Omental fat pad (tissue), 4 donors: ENCODE results near the gene PCDHA3. TPM values are rescaled to one million over a fixed set of nuclear protein-coding genes. Genes with fewer than 3 reads are reported as not detected.
A peak's percentile ranks its signal among the peaks of the same experiment; 100 is the strongest.
"Not testable (repeated sequence)": the region's sequence is repeated elsewhere in the genome, so short reads cannot be mapped to it uniquely, and the experiment has no call there.

Experiments
- ATAC-seq: fragments of 150-250 bp; one replicate; pipeline ENCODE4 v1.9.1; 2016; ENCODE audit warnings: mild to moderate bottlenecking, moderate library complexity; ENCODE audit not compliant: low FRiP score
- DNase-seq: peaks from one replicate; pipeline ENCODE4 v3.0.0-alpha.2; 2019; ENCODE audit warnings: low spot score
- CTCF ChIP-seq, 3 donors: fragments of 450-650 bp; IDR thresholded peaks; one replicate each; pipeline ENCODE4 v1.5.1; 2016 to 2017; ENCODE audit warnings: antibody characterized with exemption in 3 of 3, mild to moderate bottlenecking in 3 of 3, moderate library complexity in 2 of 3
- total RNA-seq, 4 donors: library from RNA; depleted of rRNA; stranded (reverse); fragments of >200 nt; gene quantifications; one replicate each; pipeline ENCODE4 v1.1.0, GENCODE V29; 2016

The PCDHA3 gene
- total RNA-seq, 4 donors from 2014 or later, result 0.25 to 3.1 (median 0.56) TPM

- TF ChIP-seq CTCF (IDR thresholded peaks at IDR 0.05), result no peak
- DNase-seq (no peak), ATAC-seq (no peak)
Observed at GRCh38 chr5:140840978-140841962, 40.4 kb downstream of the PCDHA3 start, which contains the start of gene PCDHA8. Gene PCDHA8 (plus strand): TSS chr5:140841187. CDS start chr5:140841322, 135 bp downstream.

GRCh38 chr5:140842798-140843733 lies 42.2 kb downstream of the PCDHA3 start:
- no peak for DNase-seq
- no peak for ATAC-seq
- TF ChIP-seq CTCF (IDR thresholded peaks at IDR 0.05), result no peak

GRCh38 chr5:140848139-140849102 lies 47.6 kb downstream of the PCDHA3 start, which contains the start of gene PCDHA9:
Gene PCDHA9 (plus strand): TSS chr5:140848382. CDS start chr5:140848496, 114 bp downstream.
- DNase-seq, ATAC-seq: not testable (repeated sequence)

GRCh38 chr5:140849831-140850634 lies 49.2 kb downstream of the PCDHA3 start:
- not testable (repeated sequence) for DNase-seq
- ATAC-seq, result peak; percentile 19

Other genes starting within 250 kb of the PCDHA3 start
- gene SRA1, start 243.6 kb upstream of the PCDHA3 start, total RNA-seq, result 10 to 100 TPM; 18.1 to 44.2 (median 24.3) TPM
- gene APBB3, start 236.5 kb upstream of the PCDHA3 start, total RNA-seq, result 10 to 100 TPM; 13.5 to 55.9 (median 33.2) TPM
- 10 to 100 TPM; 25.1 to 55.1 (median 38.1) TPM for gene SLC35A4, start 236.2 kb upstream of the PCDHA3 start, total RNA-seq
- gene CD14, start 167.9 kb upstream of the PCDHA3 start, total RNA-seq, result 100 to 1,000 TPM; 129 to 173 (median 158) TPM
- gene TMCO6, start 161.6 kb upstream of the PCDHA3 start, total RNA-seq, result 10 to 100 TPM; 18.7 to 96.9 (median 29.8) TPM
- gene NDUFA2, start 153.4 kb upstream of the PCDHA3 start, total RNA-seq, result 10 to 100 TPM; 39.3 to 79.3 (median 62.2) TPM
- 100 to 1,000 TPM in 2 of 4 donors, 10 to 100 TPM in 2; 76.0 to 129 (median 105) TPM for gene IK, start 153.2 kb upstream of the PCDHA3 start, total RNA-seq
- gene WDR55, start 136.2 kb upstream of the PCDHA3 start, total RNA-seq, result 10 to 100 TPM; 21.2 to 29.9 (median 25.2) TPM
- gene DND1, start 127.5 kb upstream of the PCDHA3 start, total RNA-seq, result 1 to 10 TPM in 2 of 4 donors, under 1 TPM in 2; 0.84 to 2.5 (median 1.3) TPM
- gene HARS1, start 109.7 kb upstream of the PCDHA3 start, total RNA-seq, result 10 to 100 TPM; 49.6 to 76.6 (median 58.8) TPM
- 10 to 100 TPM; 11.9 to 30.9 (median 20.6) TPM for gene HARS2, start 109.6 kb upstream of the PCDHA3 start, total RNA-seq
- 10 to 100 TPM; 38.3 to 49.6 (median 47.0) TPM for gene ZMAT2, start 100.6 kb upstream of the PCDHA3 start, total RNA-seq
- gene PCDHA1, start 14.9 kb upstream of the PCDHA3 start, total RNA-seq, result not detected
- under 1 TPM in 3 of 4 donors, not detected in 1; 0.12 to 0.93 (median 0.47) TPM for gene PCDHA2, start 6.2 kb upstream of the PCDHA3 start, total RNA-seq
- gene PCDHA4, start 6.0 kb downstream of the PCDHA3 start, total RNA-seq, result 1 to 10 TPM in 3 of 4 donors, under 1 TPM in 1; 0.60 to 1.5 (median 1.1) TPM
- under 1 TPM in 3 of 4 donors, not detected in 1; 0.31 to 0.47 (median 0.46) TPM for gene PCDHA5, start 20.6 kb downstream of the PCDHA3 start, total RNA-seq
- 1 to 10 TPM in 2 of 4 donors, under 1 TPM in 2; 0.12 to 1.5 (median 0.99) TPM for gene PCDHA6, start 26.9 kb downstream of the PCDHA3 start, total RNA-seq
- gene PCDHA7, start 33.2 kb downstream of the PCDHA3 start, total RNA-seq, result 1 to 10 TPM in 2 of 4 donors, under 1 TPM in 2; 0.12 to 1.4 (median 0.86) TPM
- gene PCDHA8, start 40.1 kb downstream of the PCDHA3 start, total RNA-seq, result under 1 TPM; 0.13 to 0.79 (median 0.35) TPM
- under 1 TPM in 3 of 4 donors, not detected in 1; 0.44 to 0.79 (median 0.56) TPM for gene PCDHA9, start 47.3 kb downstream of the PCDHA3 start, total RNA-seq
- gene PCDHA10, start 54.8 kb downstream of the PCDHA3 start, total RNA-seq, result 1 to 10 TPM in 2 of 4 donors, under 1 TPM in 2; 0.48 to 2.5 (median 1.5) TPM
- 1 to 10 TPM in 1 of 4 donors, under 1 TPM in 3; 0.16 to 1.2 (median 0.49) TPM for gene PCDHA11, start 67.9 kb downstream of the PCDHA3 start, total RNA-seq
- gene PCDHA12, start 74.3 kb downstream of the PCDHA3 start, total RNA-seq, result 1 to 10 TPM in 2 of 4 donors, under 1 TPM in 2; 0.69 to 4.9 (median 1.1) TPM
- gene PCDHA13, start 81.1 kb downstream of the PCDHA3 start, total RNA-seq, result 1 to 10 TPM in 3 of 4 donors, under 1 TPM in 1; 0.96 to 1.4 (median 1.2) TPM
- 1 to 10 TPM in 2 of 4 donors, under 1 TPM in 2; 0.47 to 2.1 (median 0.87) TPM for gene PCDHAC1, start 125.2 kb downstream of the PCDHA3 start, total RNA-seq
- 10 to 100 TPM in 1 of 4 donors, 1 to 10 TPM in 3; 3.1 to 10.0 (median 3.8) TPM for gene PCDHAC2, start 165.4 kb downstream of the PCDHA3 start, total RNA-seq